ENCODE measurements around the gene KRTAP10-8.
"Not testable (repeated sequence)": the region's sequence is repeated elsewhere in the genome, so short reads cannot be mapped to it uniquely, and the experiment has no call there.

Gene KRTAP10-8

DNA sequence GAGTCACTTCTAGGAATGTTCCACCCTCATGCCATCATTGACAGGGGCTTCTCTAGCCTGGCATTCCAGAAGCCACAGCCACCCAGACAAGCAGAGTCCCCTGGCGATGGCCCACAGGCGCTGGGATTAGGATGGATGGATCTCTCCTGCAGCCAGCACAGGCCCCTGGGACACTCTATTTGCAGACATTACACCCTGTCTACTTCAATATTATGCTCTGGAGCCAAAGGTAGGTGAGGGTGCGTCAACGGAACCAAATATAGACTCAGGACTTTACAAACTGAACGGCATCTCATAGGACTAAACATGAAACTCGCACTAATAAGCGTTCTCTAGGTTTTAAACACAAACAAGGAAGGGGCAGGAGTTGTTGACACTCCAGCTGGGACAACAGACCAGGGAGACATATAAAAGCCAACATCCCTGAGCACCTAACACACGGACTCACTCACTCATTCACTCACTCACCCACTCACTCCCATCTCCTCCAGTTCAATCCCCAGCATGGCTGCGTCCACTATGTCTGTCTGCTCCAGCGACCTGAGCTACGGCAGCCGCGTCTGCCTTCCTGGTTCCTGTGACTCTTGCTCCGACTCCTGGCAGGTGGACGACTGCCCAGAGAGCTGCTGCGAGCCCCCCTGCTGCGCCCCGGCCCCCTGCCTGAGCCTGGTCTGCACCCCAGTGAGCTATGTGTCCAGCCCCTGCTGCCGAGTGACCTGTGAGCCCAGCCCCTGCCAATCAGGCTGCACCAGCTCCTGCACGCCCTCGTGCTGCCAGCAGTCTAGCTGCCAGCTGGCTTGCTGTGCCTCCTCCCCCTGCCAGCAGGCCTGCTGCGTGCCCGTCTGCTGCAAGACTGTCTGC, 11.5 kb upstream of the KRTAP10-8 start, which contains the start of gene KRTAP10-7:
KRTAP10-7 (plus strand) TSS at position 480 of the 861 bp plus-strand sequence; CDS start at position 505, 25 bp downstream.
- H3K4me3 ChIP-seq (ENCODE audit: low read length in 2 of 2); H3K36me3 ChIP-seq (ENCODE audit: control insufficient read depth in 2 of 2, insufficient read depth in 2 of 2, low read length in 2 of 2); H3K4me1 ChIP-seq (ENCODE audit: control insufficient read depth, insufficient read depth, low read length); H3K9ac ChIP-seq (ENCODE audit: low read length in 2 of 2); H3K27ac ChIP-seq (ENCODE audit: low read length); H3K9me3 ChIP-seq (ENCODE audit: control insufficient read depth in 2 of 2, low read length in 2 of 2): not testable (repeated sequence)
- H3K27me3 ChIP-seq (ENCODE audit: control insufficient read depth in 1 of 2, insufficient read depth in 2 of 2, low read length in 2 of 2) = peaks cover 5 to 21% of the 10 kb centered on the region in 2 donors

DNA sequence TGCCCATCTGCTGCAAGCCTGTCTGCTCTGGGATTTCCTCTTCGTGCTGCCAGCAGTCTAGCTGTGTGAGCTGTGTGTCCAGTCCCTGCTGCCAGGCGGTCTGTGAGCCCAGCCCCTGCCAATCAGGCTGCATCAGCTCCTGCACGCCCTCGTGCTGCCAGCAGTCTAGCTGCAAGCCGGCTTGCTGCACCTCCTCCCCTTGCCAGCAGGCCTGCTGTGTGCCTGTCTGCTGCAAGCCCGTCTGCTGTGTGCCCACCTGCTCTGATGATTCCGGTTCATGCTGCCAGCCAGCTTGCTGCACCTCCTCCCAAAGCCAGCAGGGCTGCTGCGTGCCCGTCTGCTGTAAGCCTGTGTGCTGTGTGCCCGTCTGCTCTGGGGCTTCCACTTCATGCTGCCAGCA, 10.8 kb upstream of the KRTAP10-8 start:
- not testable (repeated sequence) for H3K4me1 ChIP-seq (ENCODE audit: control insufficient read depth, insufficient read depth, low read length); H3K9ac ChIP-seq (ENCODE audit: low read length in 2 of 2); H3K36me3 ChIP-seq (ENCODE audit: control insufficient read depth in 2 of 2, insufficient read depth in 2 of 2, low read length in 2 of 2); H3K27ac ChIP-seq (ENCODE audit: low read length); H3K4me3 ChIP-seq (ENCODE audit: low read length in 2 of 2); H3K9me3 ChIP-seq (ENCODE audit: control insufficient read depth in 2 of 2, low read length in 2 of 2)
- peaks cover 9 to 21% of the 10 kb centered on the region in 2 donors for H3K27me3 ChIP-seq (ENCODE audit: control insufficient read depth in 1 of 2, insufficient read depth in 2 of 2, low read length in 2 of 2)

DNA sequence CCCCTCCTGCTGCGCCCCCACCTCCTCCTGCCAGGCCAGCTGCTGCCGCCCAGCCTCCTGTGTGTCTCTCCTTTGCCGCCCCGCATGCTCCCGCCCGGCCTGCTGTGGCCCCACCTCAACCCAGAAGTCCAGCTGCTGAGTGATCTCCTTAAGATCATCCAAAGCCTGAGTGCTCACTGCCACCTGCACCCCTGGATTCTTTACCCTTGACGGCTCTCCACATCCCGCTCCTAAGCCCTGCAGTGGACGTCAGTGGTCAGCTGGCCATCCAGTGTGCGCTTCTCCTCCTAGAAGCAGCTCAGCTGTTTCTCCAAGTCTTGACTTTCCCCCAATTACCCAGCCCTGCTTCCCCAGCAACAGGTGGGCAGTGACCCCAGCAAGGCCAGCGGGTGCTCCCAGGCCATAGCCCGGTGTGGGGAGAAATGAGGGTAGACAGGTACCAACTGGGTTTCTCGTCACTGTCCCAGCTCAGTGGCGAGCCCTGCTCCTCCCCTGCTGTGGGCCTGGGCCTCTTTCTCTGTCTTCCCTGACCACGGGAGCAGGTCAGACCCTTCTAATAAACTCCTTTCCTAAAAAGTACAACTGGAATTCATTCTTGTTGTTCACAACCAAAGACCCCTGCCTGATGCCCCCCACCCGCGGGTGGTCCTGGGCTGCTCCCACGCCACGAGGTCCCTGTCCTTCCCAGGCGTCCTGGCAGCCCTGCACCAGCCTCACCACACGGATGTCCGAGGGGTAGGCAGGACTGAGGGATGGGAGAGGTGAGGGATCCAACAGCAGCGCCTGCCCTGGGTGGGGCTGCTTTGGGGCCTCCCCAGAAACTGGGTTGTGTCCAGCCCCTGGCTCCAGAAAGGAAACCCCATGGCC, 10.1 kb upstream of the KRTAP10-8 start:
- no peaks in the 10 kb centered on the region for H3K36me3 ChIP-seq (ENCODE audit: control insufficient read depth in 2 of 2, insufficient read depth in 2 of 2, low read length in 2 of 2)
- H3K4me3 ChIP-seq (ENCODE audit: low read length in 2 of 2) = no peak overlapping the region
- peaks cover 5 to 21% of the 10 kb centered on the region in 2 donors for H3K27me3 ChIP-seq (ENCODE audit: control insufficient read depth in 1 of 2, insufficient read depth in 2 of 2, low read length in 2 of 2)
- no peak overlapping the region for H3K27ac ChIP-seq (ENCODE audit: low read length)
- peaks cover 0 to 2% of the 10 kb centered on the region in 2 donors for H3K9me3 ChIP-seq (ENCODE audit: control insufficient read depth in 2 of 2, low read length in 2 of 2)
- H3K4me1 ChIP-seq (ENCODE audit: control insufficient read depth, insufficient read depth, low read length) = no peaks in the 10 kb centered on the region
- H3K9ac ChIP-seq (ENCODE audit: low read length in 2 of 2) = no peak overlapping the region

DNA sequence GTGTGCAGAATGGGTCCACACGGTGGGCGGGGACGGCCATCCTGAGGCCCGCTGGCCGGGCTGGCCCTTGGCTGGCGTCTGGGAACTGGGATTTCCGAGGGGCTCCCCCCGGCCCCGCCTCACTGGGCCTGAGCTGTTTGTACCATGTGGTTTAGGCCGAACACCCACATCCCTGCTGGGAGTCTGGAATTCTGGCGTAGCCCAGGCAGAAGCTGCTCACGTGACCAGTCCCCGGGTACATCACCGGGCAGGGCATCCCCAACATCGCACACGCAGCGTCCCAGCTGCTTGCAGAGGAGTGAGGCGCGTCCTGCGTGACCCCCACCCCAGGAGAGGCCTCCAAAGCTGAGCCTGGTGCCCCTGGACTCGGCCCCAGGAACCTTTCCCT, 9.4 kb upstream of the KRTAP10-8 start:
- H3K27me3 ChIP-seq (ENCODE audit: control insufficient read depth in 1 of 2, insufficient read depth in 2 of 2, low read length in 2 of 2) = peaks cover 5 to 21% of the 10 kb centered on the region in 2 donors

DNA sequence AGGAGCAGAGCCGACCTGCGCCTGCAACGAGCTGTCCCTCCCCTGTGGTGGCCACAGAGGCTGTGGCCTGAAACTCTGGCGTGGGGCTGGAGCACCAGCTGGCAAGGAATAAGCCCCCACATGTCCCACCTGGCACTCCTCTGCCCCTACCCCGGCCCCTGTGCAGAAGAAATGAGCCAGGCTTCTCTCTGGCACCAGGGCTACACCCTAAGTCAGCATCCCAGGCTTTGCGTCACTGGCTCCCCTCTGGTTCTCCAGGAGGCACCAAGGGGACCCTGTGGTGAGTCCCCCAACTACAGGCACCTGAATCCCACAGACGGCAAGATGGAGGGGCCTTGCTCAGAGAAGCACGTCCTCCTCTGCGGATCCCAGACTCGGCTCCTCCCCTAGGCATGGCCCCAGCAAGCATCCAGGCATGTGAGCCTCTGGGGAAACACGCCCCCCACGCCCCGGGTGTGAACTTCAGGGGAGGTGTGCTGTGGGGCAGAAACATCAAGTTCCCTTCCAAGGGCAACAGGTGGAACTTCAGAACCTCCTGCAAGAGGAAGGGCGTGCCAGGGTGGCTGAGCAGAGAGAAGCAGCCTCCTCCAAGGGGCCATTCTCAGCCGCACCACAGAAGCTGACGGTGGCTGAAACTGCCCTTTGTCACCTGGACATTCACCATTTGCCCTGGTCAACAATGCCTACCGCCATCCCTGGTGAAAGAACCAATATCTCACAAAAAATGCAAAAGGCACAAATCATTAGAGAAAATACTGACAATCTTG, 8.6 kb upstream of the KRTAP10-8 start:
- no peaks in the 10 kb centered on the region for H3K36me3 ChIP-seq (ENCODE audit: control insufficient read depth in 2 of 2, insufficient read depth in 2 of 2, low read length in 2 of 2)
- H3K9me3 ChIP-seq (ENCODE audit: control insufficient read depth in 2 of 2, low read length in 2 of 2) = no peaks in the 10 kb centered on the region
- H3K9ac ChIP-seq (ENCODE audit: low read length in 2 of 2) = no peak overlapping the region
- H3K27me3 ChIP-seq (ENCODE audit: control insufficient read depth in 1 of 2, insufficient read depth in 2 of 2, low read length in 2 of 2) = peaks cover 5 to 21% of the 10 kb centered on the region in 2 donors
- H3K4me3 ChIP-seq (ENCODE audit: low read length in 2 of 2) = no peak overlapping the region
- H3K27ac ChIP-seq (ENCODE audit: low read length) = no peak overlapping the region
- no peaks in the 10 kb centered on the region for H3K4me1 ChIP-seq (ENCODE audit: control insufficient read depth, insufficient read depth, low read length)

More for the DNA sequence above, 9.4 kb upstream of the KRTAP10-8 start:
- Histone ChIP-seq H3K4me1 (ENCODE audit: control insufficient read depth, insufficient read depth, low read length) (no peaks in the 10 kb centered on the region), H3K36me3 (ENCODE audit: control insufficient read depth in 2 of 2, insufficient read depth in 2 of 2, low read length in 2 of 2) (no peaks in the 10 kb centered on the region), H3K27ac (ENCODE audit: low read length) (no peak overlapping the region), H3K9ac (ENCODE audit: low read length in 2 of 2) (no peak overlapping the region), H3K4me3 (ENCODE audit: low read length in 2 of 2) (no peak overlapping the region), H3K9me3 (ENCODE audit: control insufficient read depth in 2 of 2, low read length in 2 of 2) (peaks cover 0 to 2% of the 10 kb centered on the region in 2 donors)

DNA sequence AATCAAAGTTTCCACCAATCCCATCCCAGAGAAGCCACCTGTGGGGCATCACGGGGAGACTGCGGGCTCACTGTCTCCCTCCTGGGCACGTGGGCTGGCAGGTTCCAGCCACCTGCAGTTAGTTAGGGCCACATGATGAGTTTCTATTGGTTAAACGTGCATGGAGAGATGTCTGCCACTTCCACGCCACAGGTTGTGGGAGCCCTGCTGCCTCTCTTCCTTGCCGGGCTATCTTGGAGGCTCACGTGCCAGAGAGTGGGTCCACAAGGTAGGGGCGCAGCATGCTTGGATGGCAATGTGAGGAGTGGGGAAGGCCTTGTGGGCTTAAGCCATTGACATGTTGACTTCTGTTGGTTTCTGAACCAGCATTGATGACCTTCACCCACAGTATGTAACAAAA, 8.0 kb upstream of the KRTAP10-8 start:
- Histone ChIP-seq H3K4me3 (ENCODE audit: low read length in 2 of 2) (no peak overlapping the region), H3K36me3 (ENCODE audit: control insufficient read depth in 2 of 2, insufficient read depth in 2 of 2, low read length in 2 of 2) (no peaks in the 10 kb centered on the region), H3K9ac (ENCODE audit: low read length in 2 of 2) (no peak overlapping the region), H3K9me3 (ENCODE audit: control insufficient read depth in 2 of 2, low read length in 2 of 2) (no peaks in the 10 kb centered on the region), H3K27ac (ENCODE audit: low read length) (no peak overlapping the region), H3K27me3 (ENCODE audit: control insufficient read depth in 1 of 2, insufficient read depth in 2 of 2, low read length in 2 of 2) (peaks cover 5 to 21% of the 10 kb centered on the region in 2 donors), H3K4me1 (ENCODE audit: control insufficient read depth, insufficient read depth, low read length) (no peaks in the 10 kb centered on the region)

DNA sequence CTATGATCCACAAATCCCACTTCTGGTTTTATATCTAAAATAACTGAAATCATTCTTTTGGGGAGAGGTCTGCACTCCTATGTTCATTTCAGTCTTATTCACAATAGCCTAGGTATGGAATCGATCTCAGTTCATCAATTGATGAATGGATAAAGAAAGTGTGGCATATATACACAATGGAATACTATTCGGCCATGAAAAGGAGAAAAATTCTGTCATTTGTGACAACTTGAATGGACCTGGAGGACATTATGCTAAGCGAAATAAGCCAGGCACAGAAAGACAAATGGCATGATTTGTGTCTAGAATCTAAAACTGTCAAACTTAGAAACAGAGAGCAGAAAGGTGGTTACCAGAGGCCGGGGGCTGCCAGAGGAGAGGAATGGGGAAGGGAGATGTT, 5.4 kb upstream of the KRTAP10-8 start:
- Histone ChIP-seq H3K27me3 (ENCODE audit: control insufficient read depth in 1 of 2, insufficient read depth in 2 of 2, low read length in 2 of 2) (peaks cover 5 to 15% of the 10 kb centered on the region in 2 donors), H3K9ac (ENCODE audit: low read length in 2 of 2) (no peak overlapping the region), H3K4me1 (ENCODE audit: control insufficient read depth, insufficient read depth, low read length) (no peaks in the 10 kb centered on the region), H3K9me3 (ENCODE audit: control insufficient read depth in 2 of 2, low read length in 2 of 2) (peaks cover 1 to 3% of the 10 kb centered on the region in 2 donors), H3K27ac (ENCODE audit: low read length) (no peak overlapping the region), H3K36me3 (ENCODE audit: control insufficient read depth in 2 of 2, insufficient read depth in 2 of 2, low read length in 2 of 2) (no peaks in the 10 kb centered on the region), H3K4me3 (ENCODE audit: low read length in 2 of 2) (no peak overlapping the region)

DNA sequence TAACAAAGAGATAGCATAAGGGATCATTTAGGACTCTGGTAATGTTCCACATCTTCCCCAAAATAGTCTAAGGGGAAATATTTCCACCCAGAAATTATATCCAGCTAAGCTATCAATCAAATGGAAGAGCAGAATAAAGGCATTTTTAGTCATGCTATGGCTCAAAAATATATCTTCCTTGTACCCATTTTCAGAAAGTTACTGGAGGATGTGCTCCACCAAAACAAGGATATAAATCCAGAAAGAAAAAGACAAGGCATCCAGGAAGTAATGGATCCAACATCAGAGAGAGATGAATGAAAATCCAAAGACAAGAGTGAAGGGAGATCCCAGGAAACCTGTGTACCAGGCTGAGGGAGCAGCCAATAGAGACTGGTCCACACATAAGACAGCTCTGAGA, 2.7 kb upstream of the KRTAP10-8 start:
- Histone ChIP-seq H3K36me3 (ENCODE audit: control insufficient read depth in 2 of 2, insufficient read depth in 2 of 2, low read length in 2 of 2) (no peaks in the 10 kb centered on the region), H3K27ac (ENCODE audit: low read length) (no peak overlapping the region), H3K9me3 (ENCODE audit: control insufficient read depth in 2 of 2, low read length in 2 of 2) (peaks cover 3 to 6% of the 10 kb centered on the region in 2 donors), H3K4me3 (ENCODE audit: low read length in 2 of 2) (no peak overlapping the region), H3K4me1 (ENCODE audit: control insufficient read depth, insufficient read depth, low read length) (no peaks in the 10 kb centered on the region), H3K27me3 (ENCODE audit: control insufficient read depth in 1 of 2, insufficient read depth in 2 of 2, low read length in 2 of 2) (peaks cover 0 to 5% of the 10 kb centered on the region in 2 donors), H3K9ac (ENCODE audit: low read length in 2 of 2) (no peak overlapping the region)

DNA sequence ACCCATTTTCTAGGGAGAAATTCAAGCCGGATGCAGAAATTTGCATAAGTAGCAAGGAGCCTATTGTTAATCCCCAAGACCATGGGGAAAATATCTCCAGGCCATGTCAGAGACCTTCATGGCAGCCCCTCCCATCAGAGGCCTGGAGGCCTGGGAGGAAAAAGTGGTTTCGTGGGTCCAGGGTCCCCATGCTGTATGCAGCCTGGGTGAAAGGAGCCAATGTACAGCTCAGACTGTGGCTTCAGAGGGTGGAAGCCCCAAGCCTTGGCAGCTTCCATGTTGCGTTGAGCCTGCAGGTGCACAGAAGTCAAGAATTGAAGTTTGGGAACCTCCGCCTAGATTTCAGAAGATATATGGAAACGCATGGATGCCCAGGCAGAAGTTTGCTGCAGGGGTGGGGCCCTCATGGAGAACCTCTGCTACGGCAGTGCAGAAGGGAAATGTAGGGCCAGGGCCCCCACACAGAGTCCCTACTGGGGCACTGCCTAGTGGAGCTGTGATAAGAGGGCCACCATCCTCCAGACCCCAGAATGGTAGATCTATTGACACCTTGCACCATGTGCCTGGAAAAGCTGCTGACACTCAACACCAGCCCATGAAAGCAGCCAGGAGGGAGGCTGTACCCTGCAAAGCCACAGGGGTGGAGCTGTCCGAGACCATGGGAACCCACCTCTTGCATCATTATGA, 1.6 kb upstream of the KRTAP10-8 start:
- H3K36me3 ChIP-seq (ENCODE audit: control insufficient read depth in 2 of 2, insufficient read depth in 2 of 2, low read length in 2 of 2); H3K4me1 ChIP-seq (ENCODE audit: control insufficient read depth, insufficient read depth, low read length); H3K9ac ChIP-seq (ENCODE audit: low read length in 2 of 2); H3K27me3 ChIP-seq (ENCODE audit: control insufficient read depth in 1 of 2, insufficient read depth in 2 of 2, low read length in 2 of 2); H3K27ac ChIP-seq (ENCODE audit: low read length); H3K9me3 ChIP-seq (ENCODE audit: control insufficient read depth in 2 of 2, low read length in 2 of 2); H3K4me3 ChIP-seq (ENCODE audit: low read length in 2 of 2): not testable (repeated sequence)

DNA sequence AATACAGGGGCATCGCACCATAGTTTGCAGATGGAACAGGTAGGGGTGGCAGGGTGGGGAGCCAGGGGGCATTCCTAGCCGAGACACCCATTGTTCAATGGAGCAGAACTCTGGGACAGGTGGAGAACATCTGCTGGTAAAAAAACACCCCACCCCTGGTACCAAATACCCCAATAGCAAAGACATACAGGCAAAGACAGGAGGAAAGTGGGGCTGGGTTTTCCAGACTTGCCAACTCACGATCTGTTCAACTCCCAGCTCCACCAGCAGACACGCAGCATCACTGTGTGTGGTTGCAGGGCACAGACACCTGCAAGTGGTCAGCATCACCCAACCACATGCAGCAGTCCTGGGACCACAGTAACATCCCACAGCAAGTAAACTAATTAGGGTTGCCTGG, 328 bp upstream of the KRTAP10-8 start:
- no peak overlapping the region for H3K27ac ChIP-seq (ENCODE audit: low read length)
- H3K9ac ChIP-seq (ENCODE audit: low read length in 2 of 2) = no peak overlapping the region
- no peaks in the 10 kb centered on the region for H3K36me3 ChIP-seq (ENCODE audit: control insufficient read depth in 2 of 2, insufficient read depth in 2 of 2, low read length in 2 of 2)
- H3K27me3 ChIP-seq (ENCODE audit: control insufficient read depth in 1 of 2, insufficient read depth in 2 of 2, low read length in 2 of 2) = peaks cover 2 to 6% of the 10 kb centered on the region in 2 donors
- peaks cover 3 to 6% of the 10 kb centered on the region in 2 donors for H3K9me3 ChIP-seq (ENCODE audit: control insufficient read depth in 2 of 2, low read length in 2 of 2)
- no peak overlapping the region for H3K4me3 ChIP-seq (ENCODE audit: low read length in 2 of 2)
- H3K4me1 ChIP-seq (ENCODE audit: control insufficient read depth, insufficient read depth, low read length) = no peaks in the 10 kb centered on the region
